ENCODE results near the gene ARMS2. TPM values are rescaled to one million over a fixed set of nuclear protein-coding genes. Genes with fewer than 3 reads are reported as not detected.

The ARMS2 gene
- polyA plus RNA-seq, 3 donors, result not detected

GRCh38 chr10:122466951-122467381 is 12.5 kb downstream of the ARMS2 start:
- peaks cover 51 to 54% (median 53%) of the 10 kb centered on the region in 3 donors for H3K27me3 Mint-ChIP-seq (ENCODE audit: low read depth in 3 of 3)
- Histone ChIP-seq H3K9ac (ENCODE audit: insufficient read depth, low read length, poor library complexity, severe bottlenecking) (no peak overlapping the region), H3K4me3 (replicated peaks in 1 of 3; ENCODE audit: low read depth in 2 of 3, low read length in 3 of 3) (peak overlapping the region in 1 of 3 experiments; percentile 48), H4K20me1 (ENCODE audit: insufficient read depth, low read length) (no peaks in the 10 kb centered on the region), H2AFZ (ENCODE audit: insufficient read depth, low read depth, low read length, poor library complexity, severe bottlenecking) (no peak overlapping the region), H3K9me3 (replicated peaks in 1 of 2; ENCODE audit: control insufficient read depth in 1 of 2, insufficient read depth in 1 of 2, low read length in 2 of 2) (peaks cover 0 to 14% of the 10 kb centered on the region in 2 donors), H3K4me1 (ENCODE audit: control insufficient read depth in 1 of 2, insufficient read depth in 2 of 2, low read length in 2 of 2) (peaks cover 50 to 67% of the 10 kb centered on the region in 2 donors), H3K27me3 (ENCODE audit: control insufficient read depth in 2 of 2, insufficient read depth in 2 of 2, low read length in 2 of 2) (peaks cover 31 to 48% of the 10 kb centered on the region in 2 donors), H3K79me2 (ENCODE audit: insufficient read depth, low read length) (no peaks in the 10 kb centered on the region), H3K4me2 (replicated peaks; ENCODE audit: extremely low read depth, low read length, poor library complexity, severe bottlenecking) (peak overlapping the region; percentile 38), H3K36me3 (replicated peaks in 1 of 2; ENCODE audit: control insufficient read depth in 1 of 2, insufficient read depth in 2 of 2, low read length in 2 of 2) (no peaks in the 10 kb centered on the region), H3K27ac (ENCODE audit: low read depth in 1 of 2, low read length in 2 of 2) (no peak overlapping the region)
- WGBS (ENCODE audit: insufficient coverage), result 55% methylated on average over 8 of the region's 8 CpGs
- DNase-seq, result peak in 2 of 3 donors; percentile 30 to 47
- intact Hi-C loops (cut with micrococcal nuclease), result no loop called here
- H3K4me3 Mint-ChIP-seq, result peak overlapping the region in 1 of 2 donors; percentile 60
- H3K36me3 Mint-ChIP-seq, result peaks cover 6 to 25% of the 10 kb centered on the region in 2 donors
- no peak for TF ChIP-seq CTCF (IDR thresholded peaks at IDR 0.05)
- peak overlapping the region in 6 of 7 donors; percentile 15 to 83 (median 66) for H3K27ac Mint-ChIP-seq
- peaks cover 78% of the 10 kb centered on the region for H3K4me1 Mint-ChIP-seq
- peaks cover 0 to 10% (median 2%) of the 10 kb centered on the region in 7 donors for H3K9me3 Mint-ChIP-seq

- Histone ChIP-seq H3K36me3 (replicated peaks in 1 of 2; ENCODE audit: control insufficient read depth in 1 of 2, insufficient read depth in 2 of 2, low read length in 2 of 2) (no peaks in the 10 kb centered on the region), H3K4me3 (replicated peaks in 1 of 3; ENCODE audit: low read depth in 2 of 3, low read length in 3 of 3) (peak overlapping the region in 1 of 3 experiments; percentile 48), H3K79me2 (ENCODE audit: insufficient read depth, low read length) (no peaks in the 10 kb centered on the region), H3K4me2 (replicated peaks; ENCODE audit: extremely low read depth, low read length, poor library complexity, severe bottlenecking) (no peak overlapping the region), H3K9me3 (replicated peaks in 1 of 2; ENCODE audit: control insufficient read depth in 1 of 2, insufficient read depth in 1 of 2, low read length in 2 of 2) (peaks cover 0 to 14% of the 10 kb centered on the region in 2 donors), H3K27ac (ENCODE audit: low read depth in 1 of 2, low read length in 2 of 2) (no peak overlapping the region), H3K9ac (ENCODE audit: insufficient read depth, low read length, poor library complexity, severe bottlenecking) (no peak overlapping the region), H3K27me3 (ENCODE audit: control insufficient read depth in 2 of 2, insufficient read depth in 2 of 2, low read length in 2 of 2) (peaks cover 29 to 41% of the 10 kb centered on the region in 2 donors), H4K20me1 (ENCODE audit: insufficient read depth, low read length) (no peaks in the 10 kb centered on the region), H2AFZ (ENCODE audit: insufficient read depth, low read depth, low read length, poor library complexity, severe bottlenecking) (no peak overlapping the region), H3K4me1 (ENCODE audit: control insufficient read depth in 1 of 2, insufficient read depth in 2 of 2, low read length in 2 of 2) (peaks cover 45 to 59% of the 10 kb centered on the region in 2 donors)
- H3K27me3 Mint-ChIP-seq (ENCODE audit: low read depth in 3 of 3), result peaks cover 45 to 46% (median 45%) of the 10 kb centered on the region in 3 donors
- 0% methylated on average over 1 of the region's 6 CpGs for WGBS (ENCODE audit: insufficient coverage)
- peak overlapping the region in 4 of 7 donors; percentile 6 to 89 (median 24) for H3K27ac Mint-ChIP-seq
- H3K4me3 Mint-ChIP-seq, result peak overlapping the region in 1 of 2 donors; percentile 60
- intact Hi-C loops (cut with micrococcal nuclease), result loop anchor here in 1 of 2 donors (2.0 kb wide), 1 partner anchor 93 kb away; the partner anchor contains the start of gene PLEKHA1
- peaks cover 6 to 25% of the 10 kb centered on the region in 2 donors for H3K36me3 Mint-ChIP-seq
- no peak for TF ChIP-seq CTCF (IDR thresholded peaks at IDR 0.05)
- H3K4me1 Mint-ChIP-seq, result peaks cover 72% of the 10 kb centered on the region
- peaks cover 0 to 6% (median 2%) of the 10 kb centered on the region in 7 donors for H3K9me3 Mint-ChIP-seq
- peak in 1 of 3 donors; percentile 38 for DNase-seq
Measured at GRCh38 chr10:122467701-122468100, 13.2 kb downstream of the ARMS2 start.

Data from CD14-positive monocyte (primary cell).